Epithelial cell of esophagus (primary cell): ENCODE measurements around the gene C11orf68.

Experiments used
- DNase-seq: peaks from one replicate; pipeline ENCODE4 v3.0.0; 2010; ENCODE audit warnings: low read depth
- H3K4me3 ChIP-seq: 2 replicates; pipeline ENCODE4 v1.5.1; 2011; ENCODE audit warnings: mild to moderate bottlenecking, low read length, control low read depth
- TF ChIP-seq, protein P1 (sequence below): IDR thresholded peaks from 2 replicates; pipeline ENCODE4 v1.5.1; 2011; ENCODE audit warnings: low read depth, mild to moderate bottlenecking, low read length, control low read depth, inconsistent platforms; ENCODE audit not compliant: insufficient read depth; ENCODE audit errors: missing control alignments

C11orf68 gene

DNA sequence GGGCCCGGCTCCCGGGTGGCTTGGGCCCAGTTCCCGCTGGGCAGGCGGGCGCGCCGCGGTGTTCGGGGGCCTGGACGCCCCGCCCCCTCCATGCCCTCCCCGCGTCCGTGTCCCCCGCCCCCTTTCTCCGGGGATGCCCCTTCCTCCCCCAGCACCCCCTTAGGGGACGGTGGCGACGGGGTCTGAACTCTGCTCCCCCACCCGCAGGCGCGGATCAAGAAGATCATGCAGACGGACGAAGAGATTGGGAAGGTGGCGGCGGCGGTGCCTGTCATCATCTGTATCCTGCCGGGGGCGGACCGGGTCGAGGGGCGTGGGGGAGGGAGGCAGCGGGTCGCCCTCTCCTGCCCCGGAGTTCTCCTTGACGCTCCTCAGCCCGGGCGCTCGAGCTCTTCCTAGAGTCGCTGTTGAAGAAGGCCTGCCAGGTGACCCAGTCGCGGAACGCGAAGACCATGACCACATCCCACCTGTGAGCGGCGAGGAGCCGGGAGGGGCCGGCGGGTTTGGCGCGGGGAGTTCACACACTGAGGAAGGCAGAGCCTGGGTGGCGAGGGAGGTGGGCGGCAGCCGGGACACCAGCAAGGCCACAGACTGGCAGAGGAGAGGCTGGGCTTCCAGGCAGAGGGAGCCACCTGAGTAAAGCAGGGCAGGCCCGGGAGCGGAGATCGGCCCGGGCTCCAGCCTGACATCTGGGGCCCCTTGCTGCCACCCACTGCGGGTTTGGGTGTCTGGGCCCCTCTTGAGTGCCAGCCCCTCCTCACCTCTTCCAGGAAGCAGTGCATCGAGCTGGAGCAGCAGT, 910 bp upstream of the C11orf68 start:
- H3K4me3 ChIP-seq = peak overlapping the region; percentile 62
- TF ChIP-seq, protein P1, sequence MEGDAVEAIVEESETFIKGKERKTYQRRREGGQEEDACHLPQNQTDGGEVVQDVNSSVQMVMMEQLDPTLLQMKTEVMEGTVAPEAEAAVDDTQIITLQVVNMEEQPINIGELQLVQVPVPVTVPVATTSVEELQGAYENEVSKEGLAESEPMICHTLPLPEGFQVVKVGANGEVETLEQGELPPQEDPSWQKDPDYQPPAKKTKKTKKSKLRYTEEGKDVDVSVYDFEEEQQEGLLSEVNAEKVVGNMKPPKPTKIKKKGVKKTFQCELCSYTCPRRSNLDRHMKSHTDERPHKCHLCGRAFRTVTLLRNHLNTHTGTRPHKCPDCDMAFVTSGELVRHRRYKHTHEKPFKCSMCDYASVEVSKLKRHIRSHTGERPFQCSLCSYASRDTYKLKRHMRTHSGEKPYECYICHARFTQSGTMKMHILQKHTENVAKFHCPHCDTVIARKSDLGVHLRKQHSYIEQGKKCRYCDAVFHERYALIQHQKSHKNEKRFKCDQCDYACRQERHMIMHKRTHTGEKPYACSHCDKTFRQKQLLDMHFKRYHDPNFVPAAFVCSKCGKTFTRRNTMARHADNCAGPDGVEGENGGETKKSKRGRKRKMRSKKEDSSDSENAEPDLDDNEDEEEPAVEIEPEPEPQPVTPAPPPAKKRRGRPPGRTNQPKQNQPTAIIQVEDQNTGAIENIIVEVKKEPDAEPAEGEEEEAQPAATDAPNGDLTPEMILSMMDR = no peak
- DNase-seq = no peak

DNA sequence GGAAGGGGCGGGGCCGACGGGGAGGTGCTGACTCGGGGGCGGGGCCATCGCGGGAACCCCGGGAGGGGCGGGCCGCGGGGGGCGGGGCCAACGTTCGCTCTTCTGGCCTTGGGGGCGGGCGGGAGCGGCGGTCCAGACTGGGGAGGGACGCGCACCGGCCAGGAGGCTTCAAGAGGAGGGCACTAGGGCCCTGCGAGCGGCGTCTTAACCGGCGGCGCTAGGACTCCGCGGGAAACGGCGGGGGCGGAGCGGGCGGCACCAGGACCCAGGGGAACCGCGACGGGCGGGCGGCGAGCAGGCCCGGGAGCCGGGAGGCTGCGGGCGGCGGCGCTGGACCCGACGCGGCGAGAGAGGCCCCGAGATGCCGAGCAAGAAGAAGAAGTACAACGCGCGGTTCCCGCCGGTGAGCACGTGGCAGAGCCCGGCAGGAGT, 295 bp upstream of the C11orf68 start, which contains the start of gene DRAP1:
Gene DRAP1, plus strand, starts transcription at position 286 of the 432 bp plus-strand sequence. Its CDS starts 76 bp downstream, at position 362.
- H3K4me3 ChIP-seq = peak within 1 kb of the TSS; percentile 85
- DNase-seq = peak; percentile 99
- TF ChIP-seq, protein P1 = no peak

DNA sequence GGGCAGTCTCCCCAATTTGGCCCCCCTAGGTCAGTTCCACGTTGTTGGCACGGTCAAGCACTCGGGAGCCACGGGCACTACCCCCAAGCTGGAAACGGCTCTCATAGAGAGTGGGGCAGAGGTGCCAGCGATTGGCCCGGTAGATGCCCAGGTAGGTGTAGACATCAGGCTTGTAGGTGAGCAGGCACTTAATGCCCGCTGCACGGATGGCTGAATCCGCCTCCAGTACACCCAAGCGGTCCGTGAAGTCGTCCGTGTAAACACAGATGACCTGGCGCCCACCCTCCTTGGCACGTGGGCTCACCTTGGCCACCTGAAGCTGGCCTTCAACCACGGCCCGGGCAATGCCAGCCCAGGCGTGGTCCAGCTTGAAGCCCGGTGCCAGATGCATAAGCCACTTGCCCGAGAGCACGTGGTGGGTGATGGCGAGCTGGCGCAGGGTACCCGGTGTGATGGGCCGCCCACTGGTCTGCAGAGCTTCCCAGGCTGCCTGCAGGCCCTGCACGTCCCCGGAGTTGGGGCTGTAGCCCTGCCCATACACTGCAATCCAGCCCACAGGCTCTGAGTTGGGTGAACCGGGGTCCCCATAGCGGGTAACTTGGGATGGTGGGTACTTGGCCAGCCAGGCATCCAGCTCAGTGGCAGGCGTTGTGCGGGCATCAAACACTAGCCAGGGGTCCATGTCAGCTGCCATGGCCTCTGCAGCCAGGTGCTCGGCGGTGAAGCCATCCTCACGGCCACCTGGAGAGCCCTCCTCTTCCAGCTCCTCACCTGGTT, 1.2 kb downstream of the C11orf68 start:
- peak overlapping the region; percentile 85 for H3K4me3 ChIP-seq
- TF ChIP-seq, protein P1 = no peak
- no peak for DNase-seq

DNA sequence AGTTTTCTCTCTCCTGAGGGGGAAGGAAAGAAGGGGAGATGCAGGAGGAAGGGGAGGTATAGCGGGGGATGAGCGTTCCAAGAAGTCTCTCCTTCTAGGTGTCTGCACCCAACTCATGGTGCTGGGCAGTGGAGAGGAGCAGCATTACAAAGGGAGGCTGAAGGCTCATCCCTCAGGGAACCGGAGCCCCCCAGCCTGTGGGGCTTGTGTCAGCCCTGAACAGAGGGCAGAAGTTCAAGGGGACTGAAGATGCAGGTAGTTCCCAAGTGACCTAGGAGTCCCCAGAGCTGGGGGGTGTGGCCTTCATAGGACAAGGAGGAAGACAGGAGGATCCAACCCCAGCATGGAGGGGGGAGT, 1.8 kb downstream of the C11orf68 start:
- H3K4me3 ChIP-seq = no peak overlapping the region
- DNase-seq = no peak
- TF ChIP-seq, protein P1 = no peak

DNA sequence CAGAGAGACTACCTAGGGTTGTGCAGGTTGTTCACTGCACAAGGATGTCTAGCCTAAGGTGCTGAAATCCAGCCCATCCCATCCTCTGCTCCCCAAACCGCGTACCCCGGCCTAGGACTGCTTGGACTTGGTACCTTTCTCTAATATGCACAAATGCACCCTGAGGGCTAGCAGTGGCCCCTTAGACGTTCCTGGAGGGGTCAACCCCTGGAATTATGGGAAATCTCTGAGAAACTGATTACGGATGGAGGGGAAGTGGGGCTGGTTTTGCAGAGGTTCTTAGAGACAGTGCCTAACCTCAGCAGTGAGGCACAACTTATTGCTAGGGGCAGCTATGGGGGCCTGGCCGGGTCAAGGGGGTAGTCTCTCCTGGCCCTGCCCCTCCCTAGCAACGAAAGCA, 2.5 kb downstream of the C11orf68 start:
- no peak for DNase-seq
- TF ChIP-seq, protein P1 = no peak
- no peak overlapping the region for H3K4me3 ChIP-seq

DNA sequence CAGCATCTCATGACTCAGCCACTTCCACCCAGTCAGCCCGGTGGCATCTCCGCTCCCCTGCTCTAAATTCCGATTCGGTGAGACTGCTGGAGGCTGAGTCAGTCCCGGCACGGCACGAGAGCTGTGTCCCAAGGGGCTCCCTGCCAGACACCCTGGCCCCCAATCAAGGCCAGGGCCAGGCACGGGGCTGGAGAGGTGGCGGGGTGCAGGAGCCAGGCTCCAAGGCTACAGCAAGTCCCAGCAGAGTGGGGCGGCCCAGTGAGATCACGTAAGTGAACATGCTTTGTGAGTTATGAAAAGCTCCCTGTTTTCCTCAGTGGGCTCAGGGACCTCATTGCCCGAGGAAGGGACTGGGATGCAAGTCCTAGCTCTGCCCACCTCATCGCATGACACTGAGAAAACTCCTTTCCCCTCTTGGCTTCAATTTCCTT, 3.0 kb downstream of the C11orf68 start:
- DNase-seq = peak; percentile 97
- no peak overlapping the region for H3K4me3 ChIP-seq
- TF ChIP-seq, protein P1 = no peak
